ENCODE results near the gene PCP2.

PCP2 gene

DNA sequence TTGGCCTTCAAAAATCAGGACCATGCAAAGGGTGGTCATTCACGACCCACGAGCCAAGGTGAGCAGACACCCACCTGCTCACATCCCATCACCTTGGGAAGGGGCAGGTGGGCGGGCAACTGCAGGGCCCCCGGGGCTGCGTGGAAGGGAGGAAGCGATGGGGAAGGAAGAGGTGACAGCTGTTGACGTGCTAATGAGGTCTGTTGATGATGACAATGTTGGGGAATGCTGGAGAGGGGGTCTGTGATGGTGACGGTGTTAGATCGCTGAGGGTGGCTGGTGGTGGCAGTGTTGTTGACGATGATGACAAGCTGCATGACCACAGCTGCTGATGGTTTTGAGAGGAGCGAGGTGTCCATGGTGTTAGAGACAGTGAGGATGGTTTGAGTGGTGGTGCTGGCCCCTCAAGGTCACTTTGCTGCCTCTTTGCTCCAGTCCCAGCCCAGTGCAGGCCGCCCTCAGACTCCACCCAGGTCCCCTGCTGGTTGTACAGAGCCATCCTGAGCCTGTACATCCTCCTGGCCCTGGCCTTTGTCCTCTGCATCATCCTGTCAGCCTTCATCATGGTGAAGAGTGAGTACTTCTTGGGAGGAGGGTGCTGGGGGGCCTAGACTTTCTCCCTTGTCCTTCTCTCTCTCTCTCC lies 44.3 kb upstream of the PCP2 start:
- DNase-seq (ENCODE audit: low read depth, low spot score): no peak
- Histone ChIP-seq H3K9ac (ENCODE audit: insufficient read length) (no peak overlapping the region), H3K36me3 (ENCODE audit: insufficient read depth, low read length) (peaks cover 4% of the 10 kb centered on the region; the same call in 1 of the 2 replicates), H3K9me3 (ENCODE audit: low read depth, low read length) (no peaks in the 10 kb centered on the region; the same call in 1 of the 2 replicates), H3K27ac (no peak overlapping the region), H3K4me3 (no peak overlapping the region)
- TF ChIP-seq FOXP2 (optimal IDR thresholded peaks at IDR 0.05; ENCODE audit: control extremely low read depth, extremely low read length, insufficient read depth) (no peak), POLR2AphosphoS5 (IDR thresholded peaks at IDR 0.05; ENCODE audit: borderline replicate concordance, low read depth, low read length) (no peak), EZH2 (IDR thresholded peaks at IDR 0.05) (no peak)

DNA sequence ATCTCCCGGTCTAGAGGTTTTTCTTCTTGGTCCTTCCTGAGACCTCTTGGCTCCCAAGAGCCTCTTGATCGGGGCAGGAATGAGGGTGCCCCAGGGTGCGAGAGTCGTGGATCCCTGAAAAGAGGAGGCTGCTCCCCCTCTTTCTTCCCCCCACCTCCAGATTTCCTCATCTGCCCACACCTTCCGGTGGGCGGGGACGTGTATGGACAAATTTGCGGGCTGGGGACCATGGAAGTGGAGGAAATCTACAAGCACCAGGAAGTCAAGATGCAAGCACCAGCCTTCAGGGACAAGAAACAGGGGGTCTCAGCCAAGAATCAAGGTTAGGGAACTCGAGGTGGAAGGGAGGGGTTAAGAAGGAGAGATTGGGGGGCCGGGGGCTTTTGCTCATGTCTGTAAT lies 43.3 kb upstream of the PCP2 start, which contains the start of gene MCEMP1:
Gene MCEMP1, plus strand, starts transcription at position 237 of the 400 bp plus-strand sequence. Its CDS starts 31 bp downstream, at position 268.
- Histone ChIP-seq H3K4me3 (peak within 1 kb of the TSS; percentile 59), H3K9ac (ENCODE audit: insufficient read length) (no peak within 1 kb of the TSS), H3K9me3 (ENCODE audit: low read depth, low read length) (no peaks in the 10 kb centered on the region; the same call in 1 of the 2 replicates), H3K27ac (no peak within 1 kb of the TSS), H3K36me3 (ENCODE audit: insufficient read depth, low read length) (no peaks in the 10 kb centered on the region)
- TF ChIP-seq EZH2 (IDR thresholded peaks at IDR 0.05): no peak
- no peak for TF ChIP-seq POLR2AphosphoS5 (IDR thresholded peaks at IDR 0.05; ENCODE audit: borderline replicate concordance, low read depth, low read length)
- no peak for TF ChIP-seq FOXP2 (optimal IDR thresholded peaks at IDR 0.05; ENCODE audit: control extremely low read depth, extremely low read length, insufficient read depth)
- no peak for DNase-seq (ENCODE audit: low read depth, low spot score)

DNA sequence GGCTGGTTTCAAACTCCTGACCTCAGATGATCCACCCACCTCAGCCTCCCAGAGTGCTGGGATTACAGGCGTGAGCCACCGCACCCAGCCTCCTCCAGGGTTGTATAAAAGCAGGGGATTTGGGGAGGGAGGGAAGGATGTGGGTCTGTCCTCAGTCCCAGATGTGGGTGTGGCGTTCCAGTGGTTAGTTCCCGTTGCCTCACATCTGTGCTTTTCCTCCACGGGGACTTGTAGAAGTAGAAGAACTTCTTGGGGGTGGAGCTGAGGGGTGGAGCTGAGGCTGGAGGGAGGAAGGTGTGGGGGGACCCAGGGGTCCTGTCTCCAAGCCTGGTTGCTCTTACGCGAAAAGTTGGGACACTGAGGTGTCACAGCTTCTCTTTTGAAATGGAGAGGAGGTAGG lies 42.9 kb upstream of the PCP2 start:
- H3K4me3 ChIP-seq: peak overlapping the region; percentile 59
- TF ChIP-seq FOXP2 (optimal IDR thresholded peaks at IDR 0.05; ENCODE audit: control extremely low read depth, extremely low read length, insufficient read depth): no peak
- TF ChIP-seq EZH2 (IDR thresholded peaks at IDR 0.05): no peak
- no peak for TF ChIP-seq POLR2AphosphoS5 (IDR thresholded peaks at IDR 0.05; ENCODE audit: borderline replicate concordance, low read depth, low read length)

DNA sequence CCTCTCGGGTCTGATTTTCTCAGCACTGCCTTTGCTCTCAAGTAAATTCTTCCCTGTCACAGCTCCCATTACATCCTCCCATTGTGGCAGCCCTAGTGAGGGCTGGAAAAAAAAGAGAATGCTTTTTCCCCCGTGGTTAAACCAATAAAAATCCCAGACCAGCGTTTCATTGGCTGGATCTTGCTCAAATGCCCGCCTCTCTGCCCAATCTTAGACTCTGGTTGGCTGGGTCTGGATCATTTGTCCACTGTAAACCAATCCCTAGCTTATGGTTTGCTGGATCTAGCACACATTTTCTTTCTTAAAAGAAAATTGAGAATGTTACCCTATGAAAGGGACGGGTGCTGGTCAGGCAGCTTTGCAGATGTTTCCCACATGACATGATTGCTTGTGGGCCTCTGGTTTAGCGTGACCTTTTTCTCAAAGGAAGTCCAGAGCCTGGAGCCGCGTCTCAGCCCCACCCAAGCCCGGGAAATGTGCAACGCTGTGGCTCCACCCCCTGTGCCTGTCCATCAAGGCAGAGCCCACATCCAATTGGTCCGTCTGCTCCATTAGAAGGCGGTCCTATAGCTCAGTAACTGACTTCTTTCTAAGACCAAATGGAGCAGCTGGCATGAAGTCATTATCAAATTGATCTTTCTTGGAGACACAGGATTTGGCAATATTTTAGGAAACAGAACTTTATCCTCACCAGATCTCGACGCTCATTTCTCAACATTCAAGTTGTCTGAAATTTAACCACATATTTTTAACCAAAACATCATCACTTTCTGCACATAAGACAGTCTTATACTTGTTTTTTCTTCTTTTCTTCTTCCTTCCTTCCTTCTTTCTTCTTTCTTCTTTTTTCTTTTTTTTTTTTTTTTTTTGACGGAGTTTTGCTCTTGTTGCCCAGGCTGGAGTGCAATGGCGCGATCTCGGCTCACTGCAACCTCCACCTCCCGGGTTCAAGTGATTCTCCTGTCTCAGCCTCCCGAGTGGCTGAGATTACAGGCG lies 40.8 kb upstream of the PCP2 start:
- Histone ChIP-seq H3K27ac (no peak overlapping the region), H3K4me3 (peak overlapping the region; percentile 65), H3K9ac (ENCODE audit: insufficient read length) (no peak overlapping the region), H3K36me3 (ENCODE audit: insufficient read depth, low read length) (no peaks in the 10 kb centered on the region), H3K9me3 (ENCODE audit: low read depth, low read length) (no peaks in the 10 kb centered on the region; the same call in 1 of the 2 replicates)
- DNase-seq (ENCODE audit: low read depth, low spot score): peak; percentile 60
- no peak for TF ChIP-seq EZH2 (IDR thresholded peaks at IDR 0.05)
- no peak for TF ChIP-seq POLR2AphosphoS5 (IDR thresholded peaks at IDR 0.05; ENCODE audit: borderline replicate concordance, low read depth, low read length)
- no peak for TF ChIP-seq FOXP2 (optimal IDR thresholded peaks at IDR 0.05; ENCODE audit: control extremely low read depth, extremely low read length, insufficient read depth)

More for the DNA sequence above, 42.9 kb upstream of the PCP2 start:
- no peaks in the 10 kb centered on the region for H3K36me3 ChIP-seq (ENCODE audit: insufficient read depth, low read length)
- no peaks in the 10 kb centered on the region; the same call in 1 of the 2 replicates for H3K9me3 ChIP-seq (ENCODE audit: low read depth, low read length)
- no peak for DNase-seq (ENCODE audit: low read depth, low spot score)
- H3K9ac ChIP-seq (ENCODE audit: insufficient read length): no peak overlapping the region
- no peak overlapping the region for H3K27ac ChIP-seq

DNA sequence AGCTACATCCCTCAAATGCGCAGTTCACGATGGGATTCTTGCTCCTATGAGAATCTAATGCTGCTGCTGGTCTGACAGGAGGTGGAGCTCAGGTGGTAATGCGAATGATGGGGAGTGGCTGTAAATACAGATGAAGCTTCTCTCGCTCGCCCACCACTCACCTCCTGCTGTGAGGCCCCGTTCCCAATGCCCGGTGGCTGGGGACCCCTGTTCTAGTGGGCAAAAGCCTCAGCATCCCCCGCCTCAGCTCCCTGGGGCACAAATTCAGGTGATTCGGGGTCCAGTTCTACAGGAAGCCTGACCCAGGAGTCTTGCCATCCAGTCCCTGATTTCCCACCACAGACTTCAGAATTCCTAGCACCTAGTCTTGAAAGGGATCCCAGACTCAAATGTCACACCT lies 39.0 kb upstream of the PCP2 start:
- TF ChIP-seq EZH2 (IDR thresholded peaks at IDR 0.05) (no peak), FOXP2 (optimal IDR thresholded peaks at IDR 0.05; ENCODE audit: control extremely low read depth, extremely low read length, insufficient read depth) (no peak), POLR2AphosphoS5 (IDR thresholded peaks at IDR 0.05; ENCODE audit: borderline replicate concordance, low read depth, low read length) (no peak)
- no peak overlapping the region for H3K9ac ChIP-seq (ENCODE audit: insufficient read length)
- DNase-seq (ENCODE audit: low read depth, low spot score): no peak
- H3K27ac ChIP-seq: no peak overlapping the region
- no peak overlapping the region for H3K4me3 ChIP-seq
- no peaks in the 10 kb centered on the region; the same call in 1 of the 2 replicates for H3K9me3 ChIP-seq (ENCODE audit: low read depth, low read length)
- H3K36me3 ChIP-seq (ENCODE audit: insufficient read depth, low read length): no peaks in the 10 kb centered on the region

DNA sequence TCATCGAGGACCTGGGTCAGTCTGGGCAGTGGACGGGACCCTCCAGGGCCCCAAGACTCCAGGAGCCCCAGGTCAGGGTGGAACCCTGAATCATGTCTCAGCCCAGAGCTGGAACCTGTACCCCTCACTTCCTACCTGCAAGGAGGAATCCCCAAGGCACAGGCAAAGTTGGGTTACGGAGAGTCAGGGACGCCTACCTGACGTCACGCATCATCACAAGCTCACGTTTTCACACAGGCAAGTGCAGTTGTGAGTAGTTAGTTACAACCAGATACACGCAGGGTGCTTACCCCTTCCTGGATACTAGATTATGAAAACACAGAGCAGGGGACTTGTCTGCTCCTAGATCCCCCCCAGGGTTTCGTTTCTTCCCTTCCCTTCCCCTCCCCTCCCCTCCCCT lies 37.3 kb upstream of the PCP2 start:
- Histone ChIP-seq H3K9ac (ENCODE audit: insufficient read length) (no peak overlapping the region), H3K9me3 (ENCODE audit: low read depth, low read length) (no peaks in the 10 kb centered on the region; the same call in 1 of the 2 replicates), H3K4me3 (no peak overlapping the region), H3K27ac (no peak overlapping the region), H3K36me3 (ENCODE audit: insufficient read depth, low read length) (no peaks in the 10 kb centered on the region)
- TF ChIP-seq EZH2 (IDR thresholded peaks at IDR 0.05) (no peak), FOXP2 (optimal IDR thresholded peaks at IDR 0.05; ENCODE audit: control extremely low read depth, extremely low read length, insufficient read depth) (no peak), POLR2AphosphoS5 (IDR thresholded peaks at IDR 0.05; ENCODE audit: borderline replicate concordance, low read depth, low read length) (no peak)
- DNase-seq (ENCODE audit: low read depth, low spot score): no peak

DNA sequence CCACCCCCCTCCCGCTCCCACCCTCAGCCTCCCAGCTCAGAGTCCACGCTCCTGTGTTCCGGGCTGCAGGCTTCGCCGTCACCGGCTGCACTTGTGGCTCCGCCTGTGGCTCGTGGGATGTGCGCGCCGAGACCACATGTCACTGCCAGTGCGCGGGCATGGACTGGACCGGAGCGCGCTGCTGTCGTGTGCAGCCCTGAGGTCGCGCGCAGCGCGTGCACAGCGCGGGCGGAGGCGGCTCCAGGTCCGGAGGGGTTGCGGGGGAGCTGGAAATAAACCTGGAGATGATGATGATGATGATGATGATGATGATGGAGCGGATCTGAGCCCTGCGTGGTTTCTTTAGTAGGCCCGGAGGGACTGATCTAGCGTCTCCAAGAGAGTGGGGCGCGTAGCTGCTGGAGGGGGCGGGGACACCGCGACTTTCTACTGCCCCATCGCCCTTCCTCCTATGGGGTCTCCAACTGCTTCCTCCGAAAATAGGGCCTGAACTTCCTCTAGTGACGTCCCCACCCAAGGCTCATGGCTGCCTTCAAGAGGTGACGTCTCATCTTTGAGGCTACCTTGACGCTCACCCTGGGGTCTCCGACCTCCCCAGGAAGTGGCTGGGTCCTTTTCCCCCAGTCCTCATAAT lies 36.7 kb upstream of the PCP2 start:
- no peak for DNase-seq (ENCODE audit: low read depth, low spot score)
- Histone ChIP-seq H3K27ac (no peak overlapping the region), H3K9me3 (ENCODE audit: low read depth, low read length) (no peaks in the 10 kb centered on the region; the same call in 1 of the 2 replicates), H3K9ac (ENCODE audit: insufficient read length) (no peak overlapping the region), H3K36me3 (ENCODE audit: insufficient read depth, low read length) (no peaks in the 10 kb centered on the region), H3K4me3 (peak overlapping the region; percentile 57; the same call in 1 of the 2 replicates)
- TF ChIP-seq FOXP2 (optimal IDR thresholded peaks at IDR 0.05; ENCODE audit: control extremely low read depth, extremely low read length, insufficient read depth): no peak
- TF ChIP-seq POLR2AphosphoS5 (IDR thresholded peaks at IDR 0.05; ENCODE audit: borderline replicate concordance, low read depth, low read length): no peak
- TF ChIP-seq EZH2 (IDR thresholded peaks at IDR 0.05): no peak

Data from SK-N-MC (cell line).